ENCODE measurements around the gene CD58. TPM values are rescaled to one million over a fixed set of nuclear protein-coding genes. Genes with fewer than 3 reads are reported as not detected.

CD58 gene
- total and polyA plus RNA-seq, 4 donors: 5.1 to 30.2 (median 10.8) TPM

- WGBS: 85% methylated on average over 3 of the region's 3 CpGs
Observed at GRCh38 chr1:116586741-116587143, 15.9 kb upstream of the CD58 start.

GRCh38 chr1:116585886-116586285 is 15.1 kb upstream of the CD58 start:
- no peaks in the 10 kb centered on the region for H3K9me3 ChIP-seq (ENCODE audit: control insufficient read depth in 4 of 4, low read length in 3 of 4)
- H3K27me3 ChIP-seq (ENCODE audit: control insufficient read depth in 4 of 4, insufficient read depth in 4 of 4, low read length in 3 of 4): no peaks in the 10 kb centered on the region
- no peaks in the 10 kb centered on the region for H3K4me1 ChIP-seq (ENCODE audit: control insufficient read depth in 4 of 4, insufficient read depth in 4 of 4, low read length in 3 of 4)
- H3K4me3 ChIP-seq (ENCODE audit: low read depth in 1 of 3, low read length in 3 of 3): no peak overlapping the region
- H3K9ac ChIP-seq (ENCODE audit: low read depth in 1 of 2, low read length in 2 of 2): no peak overlapping the region
- no peak overlapping the region for H3K27ac ChIP-seq (ENCODE audit: low read depth in 1 of 2, low read length in 2 of 2)
- WGBS: 81% methylated on average over 1 of the region's 1 CpG
- no peak for DNase-seq (ENCODE audit: low spot score)
- H3K36me3 ChIP-seq (ENCODE audit: control insufficient read depth in 4 of 4, insufficient read depth in 3 of 4, low read depth in 1 of 4, low read length in 3 of 4): no peaks in the 10 kb centered on the region
- TF ChIP-seq JUND (IDR thresholded peaks at IDR 0.05): no peak
- TF ChIP-seq, protein P1, sequence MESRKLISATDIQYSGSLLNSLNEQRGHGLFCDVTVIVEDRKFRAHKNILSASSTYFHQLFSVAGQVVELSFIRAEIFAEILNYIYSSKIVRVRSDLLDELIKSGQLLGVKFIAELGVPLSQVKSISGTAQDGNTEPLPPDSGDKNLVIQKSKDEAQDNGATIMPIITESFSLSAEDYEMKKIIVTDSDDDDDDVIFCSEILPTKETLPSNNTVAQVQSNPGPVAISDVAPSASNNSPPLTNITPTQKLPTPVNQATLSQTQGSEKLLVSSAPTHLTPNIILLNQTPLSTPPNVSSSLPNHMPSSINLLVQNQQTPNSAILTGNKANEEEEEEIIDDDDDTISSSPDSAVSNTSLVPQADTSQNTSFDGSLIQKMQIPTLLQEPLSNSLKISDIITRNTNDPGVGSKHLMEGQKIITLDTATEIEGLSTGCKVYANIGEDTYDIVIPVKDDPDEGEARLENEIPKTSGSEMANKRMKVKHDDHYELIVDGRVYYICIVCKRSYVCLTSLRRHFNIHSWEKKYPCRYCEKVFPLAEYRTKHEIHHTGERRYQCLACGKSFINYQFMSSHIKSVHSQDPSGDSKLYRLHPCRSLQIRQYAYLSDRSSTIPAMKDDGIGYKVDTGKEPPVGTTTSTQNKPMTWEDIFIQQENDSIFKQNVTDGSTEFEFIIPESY (IDR thresholded peaks at IDR 0.05): no peak
- no peak for TF ChIP-seq HNF4A (conservative IDR thresholded peaks at IDR 0.05)
- TF ChIP-seq SP1 (IDR thresholded peaks at IDR 0.05): no peak
- TF ChIP-seq GABPA (IDR thresholded peaks at IDR 0.05 in 1 of 2, conservative IDR thresholded peaks at IDR 0.05 in 1 of 2): no peak
- no peak for TF ChIP-seq RXRA (IDR thresholded peaks at IDR 0.05)
- no peak for TF ChIP-seq REST (IDR thresholded peaks at IDR 0.05)

More at GRCh38 chr1:116586741-116587143, 15.9 kb upstream of the CD58 start:
- Histone ChIP-seq H3K36me3 (ENCODE audit: control insufficient read depth in 4 of 4, insufficient read depth in 3 of 4, low read depth in 1 of 4, low read length in 3 of 4) (no peaks in the 10 kb centered on the region), H3K27ac (ENCODE audit: low read depth in 1 of 2, low read length in 2 of 2) (no peak overlapping the region), H3K9me3 (ENCODE audit: control insufficient read depth in 4 of 4, low read length in 3 of 4) (no peaks in the 10 kb centered on the region), H3K9ac (ENCODE audit: low read depth in 1 of 2, low read length in 2 of 2) (no peak overlapping the region), H3K27me3 (ENCODE audit: control insufficient read depth in 4 of 4, insufficient read depth in 4 of 4, low read length in 3 of 4) (no peaks in the 10 kb centered on the region), H3K4me1 (ENCODE audit: control insufficient read depth in 4 of 4, insufficient read depth in 4 of 4, low read length in 3 of 4) (no peaks in the 10 kb centered on the region), H3K4me3 (ENCODE audit: low read depth in 1 of 3, low read length in 3 of 3) (no peak overlapping the region)
- no peak for TF ChIP-seq SP1 (IDR thresholded peaks at IDR 0.05)
- TF ChIP-seq ATF3 (IDR thresholded peaks at IDR 0.05): no peak
- no peak for TF ChIP-seq HNF4G (IDR thresholded peaks at IDR 0.05)
- TF ChIP-seq TAF1 (conservative IDR thresholded peaks at IDR 0.05): no peak
- TF ChIP-seq RXRA (IDR thresholded peaks at IDR 0.05): no peak
- TF ChIP-seq NR2F2 (IDR thresholded peaks at IDR 0.05): no peak
- TF ChIP-seq, protein P2, sequence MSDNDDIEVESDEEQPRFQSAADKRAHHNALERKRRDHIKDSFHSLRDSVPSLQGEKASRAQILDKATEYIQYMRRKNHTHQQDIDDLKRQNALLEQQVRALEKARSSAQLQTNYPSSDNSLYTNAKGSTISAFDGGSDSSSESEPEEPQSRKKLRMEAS (IDR thresholded peaks at IDR 0.05): no peak
- no peak for TF ChIP-seq FOXA1 (IDR thresholded peaks at IDR 0.05)
- TF ChIP-seq HNF4A (conservative IDR thresholded peaks at IDR 0.05): no peak
- no peak for TF ChIP-seq REST (IDR thresholded peaks at IDR 0.05)
- no peak for TF ChIP-seq CTCF (IDR thresholded peaks at IDR 0.05; ENCODE audit: low read depth, low read length, missing input control)
- no peak for TF ChIP-seq JUND (IDR thresholded peaks at IDR 0.05)
- no peak for DNase-seq (ENCODE audit: low spot score)
